H9 (cell line): Measurements from ENCODE around the gene OOSP1. TPM values are rescaled to one million over a fixed set of nuclear protein-coding genes. Genes with fewer than 3 reads are reported as not detected.

Source experiments
- DNase-seq: peaks from one replicate; pipeline ENCODE4 v3.0.0-alpha.2; 2017
- H2AFZ ChIP-seq: one replicate; pipeline ENCODE4 v1.6.1; 2013; ENCODE audit warnings: mild to moderate bottlenecking, low read length, control low read depth, moderate library complexity
- H2AK5ac ChIP-seq: 2 replicates; pipeline ENCODE4 v1.6.1; 2013; ENCODE audit warnings: low read length, control low read depth, mixed read lengths; ENCODE audit not compliant: insufficient read length
- H2BK120ac ChIP-seq: one replicate; pipeline ENCODE4 v1.6.1; 2013; ENCODE audit warnings: low read depth, mild to moderate bottlenecking, low read length, control low read depth, inconsistent platforms; ENCODE audit not compliant: poor library complexity, severe bottlenecking
- H2BK12ac ChIP-seq: 2 replicates; pipeline ENCODE4 v1.6.1; 2013; ENCODE audit warnings: low read length, control low read depth, mixed read lengths, low read depth; ENCODE audit not compliant: insufficient read length
- H2BK15ac ChIP-seq: 2 replicates; pipeline ENCODE4 v1.6.1; 2013; ENCODE audit warnings: low read depth, low read length, control low read depth
- H2BK20ac ChIP-seq: one replicate; pipeline ENCODE4 v1.6.1; 2013; ENCODE audit warnings: low read depth, mild to moderate bottlenecking, low read length, control low read depth, inconsistent platforms; ENCODE audit not compliant: poor library complexity, severe bottlenecking
- H2BK5ac ChIP-seq: 2 replicates; pipeline ENCODE4 v1.6.1; 2013; ENCODE audit warnings: low read length, control low read depth, mixed read lengths; ENCODE audit not compliant: insufficient read length
- H3K14ac ChIP-seq: 2 replicates; pipeline ENCODE4 v1.6.1; 2013; ENCODE audit warnings: low read length, control low read depth; ENCODE audit not compliant: insufficient read depth
- H3K18ac ChIP-seq: 2 replicates; pipeline ENCODE4 v1.6.1; 2013; ENCODE audit warnings: low read depth, mild to moderate bottlenecking, mixed read lengths, low read length, control low read depth; ENCODE audit not compliant: insufficient read length
- H3K23ac ChIP-seq: 2 replicates; pipeline ENCODE4 v1.6.1; 2013; ENCODE audit warnings: low read length, control low read depth, mixed read lengths, low read depth; ENCODE audit not compliant: insufficient read length
- H3K23me2 ChIP-seq: 2 replicates; pipeline ENCODE4 v1.6.1; 2013; ENCODE audit warnings: low read depth, mild to moderate bottlenecking, mixed read lengths, low read length, control low read depth; ENCODE audit not compliant: insufficient read length, poor library complexity, severe bottlenecking
- H3K27ac ChIP-seq: 2 replicates; pipeline ENCODE4 v1.5.1; 2013; ENCODE audit warnings: low read length, control low read depth, mixed read lengths, low read depth; ENCODE audit not compliant: insufficient read length
- H3K27me3 ChIP-seq: 2 replicates; pipeline ENCODE4 v1.6.1; 2013; ENCODE audit warnings: low read length, control low read depth, inconsistent platforms; ENCODE audit not compliant: insufficient read depth
- H3K4ac ChIP-seq: 2 replicates; pipeline ENCODE4 v1.6.1; 2013; ENCODE audit warnings: low read depth, mild to moderate bottlenecking, control low read depth, inconsistent platforms, low read length, moderate library complexity
- H3K4me1 ChIP-seq: 2 replicates; pipeline ENCODE4 v1.6.1; 2013; ENCODE audit warnings: low read length, control low read depth, inconsistent platforms; ENCODE audit not compliant: insufficient read depth
- H3K4me2 ChIP-seq: 2 replicates; pipeline ENCODE4 v1.6.1; 2013; ENCODE audit warnings: low read length, control low read depth, mixed read lengths; ENCODE audit not compliant: insufficient read length, insufficient read depth
- H3K56ac ChIP-seq: 2 replicates; pipeline ENCODE4 v1.6.1; 2013; ENCODE audit warnings: low read depth, mild to moderate bottlenecking, mixed read lengths, low read length, control low read depth; ENCODE audit not compliant: insufficient read length
- H3K79me1 ChIP-seq: 2 replicates; pipeline ENCODE4 v1.6.1; 2013; ENCODE audit warnings: low read depth, mild to moderate bottlenecking, moderate library complexity, low read length, control low read depth, inconsistent platforms; ENCODE audit not compliant: insufficient read depth, poor library complexity, severe bottlenecking
- H3K79me2 ChIP-seq: 2 replicates; pipeline ENCODE4 v1.6.1; 2013; ENCODE audit warnings: low read length, control low read depth, inconsistent platforms; ENCODE audit not compliant: insufficient read depth
- H3K9ac ChIP-seq: 2 replicates; pipeline ENCODE4 v1.6.1; 2013; ENCODE audit warnings: low read length, control low read depth, mixed read lengths; ENCODE audit not compliant: insufficient read length; ENCODE audit errors: extremely low read depth
- H3K9me3 ChIP-seq: one replicate; pipeline ENCODE4 v1.6.1; 2013; ENCODE audit warnings: low read depth, low read length, inconsistent platforms; ENCODE audit not compliant: control insufficient read depth
- H3T11ph ChIP-seq: one replicate; pipeline ENCODE4 v1.6.1; 2013; ENCODE audit warnings: mild to moderate bottlenecking, low read length, control low read depth, inconsistent platforms
- H4K20me1 ChIP-seq: one replicate; pipeline ENCODE4 v1.6.1; 2013; ENCODE audit not compliant: control insufficient read depth, insufficient read length, insufficient read depth
- H4K5ac ChIP-seq: 2 replicates; pipeline ENCODE4 v1.6.1; 2013; ENCODE audit warnings: low read depth, mild to moderate bottlenecking, mixed read lengths, low read length, control low read depth; ENCODE audit not compliant: insufficient read length
- H4K8ac ChIP-seq: replicated peaks from 2 replicates; pipeline ENCODE4 v1.6.1; 2013; ENCODE audit warnings: low read length, control low read depth, mixed read lengths, low read depth; ENCODE audit not compliant: insufficient read length
- H4K91ac ChIP-seq: 2 replicates; pipeline ENCODE4 v1.6.1; 2013; ENCODE audit warnings: low read depth, mild to moderate bottlenecking, moderate library complexity, mixed read lengths, low read length, control low read depth; ENCODE audit not compliant: insufficient read length
- H3K27ac Mint-ChIP-seq, 3 experiments: 2 replicates in 2 of 3; 3 replicates in 1 of 3; pipeline ENCODE4 v1.8.0; 2020 to 2021; ENCODE audit warnings: mixed read lengths in 3 of 3, mild to moderate bottlenecking in 1 of 3, moderate library complexity in 1 of 3
- H3K27me3 Mint-ChIP-seq: 2 replicates; pipeline ENCODE4 v1.8.0; 2021; ENCODE audit warnings: low read depth, mild to moderate bottlenecking, moderate library complexity, mixed read lengths
- H3K36me3 Mint-ChIP-seq, 3 experiments: 2 replicates in 2 of 3; 3 replicates in 1 of 3; pipeline ENCODE4 v1.8.0; 2020 to 2021; ENCODE audit warnings: low read depth in 3 of 3, mixed read lengths in 3 of 3; ENCODE audit not compliant: insufficient read depth in 1 of 3
- H3K4me1 Mint-ChIP-seq, 2 experiments: 2 replicates each; pipeline ENCODE4 v1.8.0; 2020; ENCODE audit warnings: mixed read lengths in 2 of 2
- H3K4me3 Mint-ChIP-seq, 2 experiments: 2 replicates in 1 of 2; 3 replicates in 1 of 2; pipeline ENCODE4 v1.8.0; 2020 to 2021; ENCODE audit warnings: mild to moderate bottlenecking in 2 of 2, mixed read lengths in 2 of 2, moderate library complexity in 1 of 2
- H3K9me3 Mint-ChIP-seq, 2 experiments: 2 replicates in 1 of 2; 3 replicates in 1 of 2; pipeline ENCODE4 v1.8.0; 2020; ENCODE audit warnings: mild to moderate bottlenecking in 2 of 2, mixed read lengths in 2 of 2, moderate library complexity in 1 of 2
- WGBS: extraction: QIAGEN DNeasy Blood & Tissue Kit; methylation state at CpG from one replicate; pipeline ENCODE4 v1.1.7; 2013; ENCODE audit warnings: missing lambda C conversion rate, low lambda C conversion rate, mixed read lengths; ENCODE audit not compliant: insufficient read length; ENCODE audit errors: extremely low coverage; 5-methylcytosine and 5-hydroxymethylcytosine counted together
- long read RNA-seq: library from polyadenylated mRNA; unstranded; transcript quantifications from one replicate; pipeline ENCODE4 v2.0.0, GENCODE V29; 2020
- total RNA-seq: library from RNA; stranded (reverse); gene quantifications from 2 replicates; pipeline ENCODE4 v1.2.1, GENCODE V29; 2021
- TF ChIP-seq, protein P1 (sequence below): fragments of 200-600 bp; sonication (generic); conservative IDR thresholded peaks from 3 replicates; pipeline ENCODE4 v1.8.0; 2021; ENCODE audit warnings: antibody characterized with exemption, mild to moderate bottlenecking

OOSP1 gene, protein sequence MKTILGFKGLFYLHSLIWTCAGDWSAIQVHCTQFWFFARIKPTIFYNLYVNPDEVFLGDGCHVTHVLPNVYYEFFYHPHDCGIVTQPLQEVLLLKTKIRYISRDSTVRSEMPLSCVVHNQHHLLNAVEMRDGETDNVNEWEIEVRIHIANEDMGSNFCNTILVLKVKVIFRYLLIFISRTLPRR
- not detected in 2 replicates for total RNA-seq
- long read RNA-seq = 0 reads

DNA sequence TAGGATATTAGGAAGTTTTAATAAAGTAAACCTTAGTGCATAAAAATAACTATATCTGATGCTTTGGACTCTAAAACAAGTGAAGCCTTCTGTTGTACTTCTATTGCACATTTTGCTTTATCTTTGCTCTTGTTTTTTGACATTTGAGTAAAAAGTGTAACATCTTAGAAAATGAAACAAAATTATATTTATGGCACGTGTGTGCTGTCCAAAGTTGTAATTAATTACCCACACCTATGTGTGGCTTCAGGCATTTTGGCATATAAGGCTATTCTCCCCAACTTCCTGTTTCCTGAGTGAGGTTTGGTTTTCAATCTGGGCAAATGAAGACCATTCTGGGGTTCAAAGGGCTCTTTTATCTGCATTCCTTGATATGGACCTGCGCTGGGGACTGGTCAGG, at the start of gene OOSP1:
OOSP1 (plus strand) TSS at position 301 of the 400 bp plus-strand sequence; CDS start at position 324, 23 bp downstream.
- TF ChIP-seq, protein P1, sequence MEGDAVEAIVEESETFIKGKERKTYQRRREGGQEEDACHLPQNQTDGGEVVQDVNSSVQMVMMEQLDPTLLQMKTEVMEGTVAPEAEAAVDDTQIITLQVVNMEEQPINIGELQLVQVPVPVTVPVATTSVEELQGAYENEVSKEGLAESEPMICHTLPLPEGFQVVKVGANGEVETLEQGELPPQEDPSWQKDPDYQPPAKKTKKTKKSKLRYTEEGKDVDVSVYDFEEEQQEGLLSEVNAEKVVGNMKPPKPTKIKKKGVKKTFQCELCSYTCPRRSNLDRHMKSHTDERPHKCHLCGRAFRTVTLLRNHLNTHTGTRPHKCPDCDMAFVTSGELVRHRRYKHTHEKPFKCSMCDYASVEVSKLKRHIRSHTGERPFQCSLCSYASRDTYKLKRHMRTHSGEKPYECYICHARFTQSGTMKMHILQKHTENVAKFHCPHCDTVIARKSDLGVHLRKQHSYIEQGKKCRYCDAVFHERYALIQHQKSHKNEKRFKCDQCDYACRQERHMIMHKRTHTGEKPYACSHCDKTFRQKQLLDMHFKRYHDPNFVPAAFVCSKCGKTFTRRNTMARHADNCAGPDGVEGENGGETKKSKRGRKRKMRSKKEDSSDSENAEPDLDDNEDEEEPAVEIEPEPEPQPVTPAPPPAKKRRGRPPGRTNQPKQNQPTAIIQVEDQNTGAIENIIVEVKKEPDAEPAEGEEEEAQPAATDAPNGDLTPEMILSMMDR = no peak
- Histone ChIP-seq H3K79me2 (no peaks in the 10 kb centered on the region), H3K23ac (no peak within 1 kb of the TSS), H2BK12ac (no peak within 1 kb of the TSS), H3K14ac (no peak within 1 kb of the TSS), H3K27ac (no peak within 1 kb of the TSS), H2BK15ac (no peak within 1 kb of the TSS), H3K4ac (no peak within 1 kb of the TSS), H2AFZ (no peak within 1 kb of the TSS), H3T11ph (no peak within 1 kb of the TSS), H3K79me1 (no peaks in the 10 kb centered on the region), H2AK5ac (no peak within 1 kb of the TSS), H4K20me1 (no peaks in the 10 kb centered on the region), H4K91ac (no peak within 1 kb of the TSS), H2BK20ac (no peak within 1 kb of the TSS), H2BK5ac (no peak within 1 kb of the TSS), H3K23me2 (no peaks in the 10 kb centered on the region), H3K9ac (no peak within 1 kb of the TSS), H2BK120ac (no peak within 1 kb of the TSS), H3K18ac (no peak within 1 kb of the TSS), H3K4me1 (no peaks in the 10 kb centered on the region), H4K5ac (no peak within 1 kb of the TSS), H3K9me3 (no peaks in the 10 kb centered on the region), H4K8ac (no peak within 1 kb of the TSS), H3K56ac (no peak within 1 kb of the TSS), H3K27me3 (no peaks in the 10 kb centered on the region), H3K4me2 (no peak within 1 kb of the TSS)
- H3K36me3 Mint-ChIP-seq = no peaks in the 10 kb centered on the region; a peak in 1 of 7 replicates
- H3K4me3 Mint-ChIP-seq = no peak within 1 kb of the TSS
- H3K4me1 Mint-ChIP-seq = 0 out of 4 replicates have a peak, but pooled peaks cover 0 to 2% of the 10 kb centered on the region in 2 experiments
- DNase-seq = no peak
- H3K9me3 Mint-ChIP-seq = no peaks in the 10 kb centered on the region; a peak in 1 of 5 replicates
- H3K27me3 Mint-ChIP-seq = no peaks in the 10 kb centered on the region; the same call in 1 of the 2 replicates
- H3K27ac Mint-ChIP-seq = peak within 1 kb of the TSS in 1 of 3 experiments; percentile 60; a peak in 1 of 7 replicates
- no CpG with 5 or more reads among the region's 2 CpGs for WGBS
